Thyroid gland (tissue), 4 donors: ENCODE data around the gene ST8SIA1. TPM values are rescaled to one million over a fixed set of nuclear protein-coding genes. Genes with fewer than 3 reads are reported as not detected.
A peak's percentile ranks its signal among the peaks of the same experiment; 100 is the strongest.

Source experiments
- DNase-seq, 2 donors: peaks; one replicate each; pipeline ENCODE4 v3.0.0-alpha.2; 2019
- H3K27ac ChIP-seq, 3 donors: fragments of 200-600 bp; sonication (generic); 1 replicate in 2 of 3; 2 replicates in 1 of 3; pipeline ENCODE4 v1.5.1; 2016 to 2019; ENCODE audit warnings: mild to moderate bottlenecking in 1 of 3, moderate library complexity in 1 of 3
- H3K27me3 ChIP-seq: fragments of 200-600 bp; sonication (generic); one replicate; pipeline ENCODE4 v1.5.1; 2019
- H3K36me3 ChIP-seq, 2 donors: fragments of 200-600 bp; sonication (generic); one replicate each; pipeline ENCODE4 v1.5.1; 2016 to 2019
- H3K4me1 ChIP-seq, 2 donors: fragments of 200-600 bp; sonication (generic); one replicate each; pipeline ENCODE4 v1.5.1; 2017 to 2019
- H3K4me3 ChIP-seq, 3 donors: fragments of 200-600 bp; sonication (generic); replicated peaks in 1 of 3; 1 replicate in 2 of 3; 2 replicates in 1 of 3; pipeline ENCODE4 v1.5.1; 2016; ENCODE audit warnings: mild to moderate bottlenecking in 1 of 3
- H3K9me3 ChIP-seq: fragments of 200-600 bp; sonication (generic); one replicate; pipeline ENCODE4 v1.5.1; 2017
- CTCF ChIP-seq, 6 experiments: fragments of 200-600 bp in 3 of 6; fragments of 450-650 bp in 3 of 6; sonication (generic) in 3 of 6; IDR thresholded peaks; one replicate each; pipeline ENCODE4 v1.5.1; 2016 to 2019; ENCODE audit warnings: antibody characterized with exemption in 6 of 6, mild to moderate bottlenecking in 2 of 6, inconsistent platforms in 1 of 6, moderate library complexity in 1 of 6
- POLR2A ChIP-seq, 2 donors: fragments of 450-650 bp; IDR thresholded peaks; one replicate each; pipeline ENCODE4 v1.6.1; 2017; ENCODE audit warnings: antibody characterized with exemption in 2 of 2, mild to moderate bottlenecking in 2 of 2, moderate library complexity in 1 of 2
- WGBS, 2 donors: methylation state at CpG; one replicate each; pipeline ENCODE4 v1.1.5; 2017; 5-methylcytosine and 5-hydroxymethylcytosine counted together
- intact Hi-C: fragments of 100-400 bp; cut with DNase I; formaldehyde crosslinking; loops from one replicate; pipeline ENCODE4 v1.15.1; 2023
- total RNA-seq, 4 donors: library from RNA; depleted of rRNA; stranded (reverse); fragments of >200 nt; gene quantifications; one replicate each; pipeline ENCODE4 v1.2.3, GENCODE V29; 2016

The ST8SIA1 gene
- total RNA-seq, 4 donors from 2014 or later, result 2.5 to 5.2 (median 4.9) TPM

- intact Hi-C loops, result no loop called here
- no peaks in the 10 kb centered on the region for H3K36me3 ChIP-seq
- H3K9me3 ChIP-seq, result no peaks in the 10 kb centered on the region
- 76 to 78% methylated on average over 2 of the region's 2 CpGs for WGBS, 2 donors
- no peak overlapping the region for H3K4me3 ChIP-seq
- H3K27ac ChIP-seq, result no peak overlapping the region
- no peaks in the 10 kb centered on the region for H3K27me3 ChIP-seq
- TF ChIP-seq POLR2A (IDR thresholded peaks at IDR 0.05) (no peak), CTCF (IDR thresholded peaks at IDR 0.05) (no peak)
- no peak for DNase-seq
- H3K4me1 ChIP-seq, result peaks cover 30 to 31% of the 10 kb centered on the region in 2 donors
Measured at GRCh38 chr12:22310709-22311108, 23.8 kb downstream of the ST8SIA1 start.

GRCh38 chr12:22310275-22310674, 24.2 kb downstream of the ST8SIA1 start:
- H3K9me3 ChIP-seq, result no peaks in the 10 kb centered on the region
- intact Hi-C loops, result no loop called here
- no peaks in the 10 kb centered on the region for H3K27me3 ChIP-seq
- 84 to 88% methylated on average over 2 of the region's 2 CpGs for WGBS, 2 donors
- H3K4me1 ChIP-seq, result peaks cover 30 to 31% of the 10 kb centered on the region in 2 donors
- H3K4me3 ChIP-seq, result no peak overlapping the region
- no peaks in the 10 kb centered on the region for H3K36me3 ChIP-seq
- no peak overlapping the region for H3K27ac ChIP-seq
- DNase-seq, result no peak
- TF ChIP-seq CTCF (IDR thresholded peaks at IDR 0.05) (no peak), POLR2A (IDR thresholded peaks at IDR 0.05) (no peak)

- peaks cover 34 to 39% of the 10 kb centered on the region in 2 donors for H3K4me1 ChIP-seq
- no peak overlapping the region for H3K4me3 ChIP-seq
- no peaks in the 10 kb centered on the region for H3K27me3 ChIP-seq
- no peaks in the 10 kb centered on the region for H3K9me3 ChIP-seq
- 94 to 96% methylated on average over 2 of the region's 2 CpGs for WGBS, 2 donors
- TF ChIP-seq CTCF (IDR thresholded peaks at IDR 0.05) (no peak), POLR2A (IDR thresholded peaks at IDR 0.05) (no peak)
- H3K27ac ChIP-seq, result no peak overlapping the region
- intact Hi-C loops, result no loop called here
- no peak for DNase-seq
- no peaks in the 10 kb centered on the region for H3K36me3 ChIP-seq
Measured at GRCh38 chr12:22307811-22308210, 26.7 kb downstream of the ST8SIA1 start.

GRCh38 chr12:22306311-22306710, 28.2 kb downstream of the ST8SIA1 start:
- peaks cover 23 to 27% of the 10 kb centered on the region in 2 donors for H3K4me1 ChIP-seq
- H3K36me3 ChIP-seq, result no peaks in the 10 kb centered on the region
- no peaks in the 10 kb centered on the region for H3K9me3 ChIP-seq
- DNase-seq, result no peak
- no peak for TF ChIP-seq POLR2A (IDR thresholded peaks at IDR 0.05)
- H3K4me3 ChIP-seq, result no peak overlapping the region
- intact Hi-C loops, result no loop called here
- no peak overlapping the region for H3K27ac ChIP-seq
- no peaks in the 10 kb centered on the region for H3K27me3 ChIP-seq

GRCh38 chr12:22304341-22304740, 30.2 kb downstream of the ST8SIA1 start:
- intact Hi-C loops, result no loop called here
- Histone ChIP-seq H3K4me1 (peaks cover 19 to 20% of the 10 kb centered on the region in 2 donors), H3K27ac (peak overlapping the region; percentile 57 to 70 (median 67)), H3K27me3 (no peaks in the 10 kb centered on the region), H3K4me3 (no peak overlapping the region), H3K36me3 (no peaks in the 10 kb centered on the region), H3K9me3 (no peaks in the 10 kb centered on the region)
- no peak for TF ChIP-seq POLR2A (IDR thresholded peaks at IDR 0.05)
- TF ChIP-seq CTCF (IDR thresholded peaks at IDR 0.05), result no peak
- 29 to 36% methylated on average over 1 of the region's 1 CpG for WGBS, 2 donors
- DNase-seq, result no peak
